HUES64 (cell line): ENCODE data around the gene TEPSIN.

Experiments used
- H3K27ac ChIP-seq: 2 replicates; pipeline ENCODE4 v1.7.0; 2013; ENCODE audit warnings: low read depth, low read length, inconsistent platforms
- H3K27me3 ChIP-seq: 2 replicates; pipeline ENCODE4 v1.6.1; 2013; ENCODE audit warnings: mild to moderate bottlenecking, low read length; ENCODE audit not compliant: insufficient read depth
- H3K36me3 ChIP-seq: 2 replicates; pipeline ENCODE4 v1.6.1; 2013; ENCODE audit warnings: mild to moderate bottlenecking, low read length; ENCODE audit not compliant: insufficient read depth
- H3K4me1 ChIP-seq: 2 replicates; pipeline ENCODE4 v1.6.1; 2013; ENCODE audit warnings: mild to moderate bottlenecking, low read length, moderate library complexity; ENCODE audit not compliant: insufficient read depth
- H3K4me3 ChIP-seq: 2 replicates; pipeline ENCODE4 v1.5.1; 2013; ENCODE audit warnings: mild to moderate bottlenecking, low read length, moderate library complexity
- H3K9ac ChIP-seq: 2 replicates; pipeline ENCODE4 v1.6.1; 2013; ENCODE audit warnings: mild to moderate bottlenecking, low read depth, low read length
- H3K9me3 ChIP-seq: 2 replicates; pipeline ENCODE4 v1.6.1; 2013; ENCODE audit warnings: low read depth, low read length; ENCODE audit not compliant: insufficient read depth
- WGBS: fragments of 150-250, 120-280 bp; methylation state at CpG from one replicate; pipeline ENCODE4 v1.1.7; 2013; ENCODE audit warnings: missing lambda C conversion rate; 5-methylcytosine and 5-hydroxymethylcytosine counted together

TEPSIN gene

GRCh38 chr17:81200695-81201580 lies 37.9 kb downstream of the TEPSIN start:
- no peak overlapping the region for H3K27ac ChIP-seq
- peaks cover 30% of the 10 kb centered on the region for H3K36me3 ChIP-seq
- H3K9me3 ChIP-seq, result no peaks in the 10 kb centered on the region

GRCh38 chr17:81200201-81200600 lies 38.7 kb downstream of the TEPSIN start:
- Histone ChIP-seq H3K4me3 (no peak overlapping the region), H3K9me3 (no peaks in the 10 kb centered on the region), H3K9ac (no peak overlapping the region), H3K4me1 (no peaks in the 10 kb centered on the region), H3K27ac (no peak overlapping the region), H3K36me3 (peaks cover 37% of the 10 kb centered on the region), H3K27me3 (no peaks in the 10 kb centered on the region)
- 96% methylated on average over 18 of the region's 18 CpGs for WGBS

More at GRCh38 chr17:81200695-81201580, 37.9 kb downstream of the TEPSIN start:
- no peak overlapping the region for H3K4me3 ChIP-seq
- no peaks in the 10 kb centered on the region for H3K4me1 ChIP-seq
- 91% methylated on average over 27 of the region's 27 CpGs for WGBS
- H3K27me3 ChIP-seq, result no peaks in the 10 kb centered on the region
- no peak overlapping the region for H3K9ac ChIP-seq

GRCh38 chr17:81199482-81199830 lies 39.4 kb downstream of the TEPSIN start:
- Histone ChIP-seq H3K9me3 (no peaks in the 10 kb centered on the region), H3K9ac (no peak overlapping the region), H3K27me3 (no peaks in the 10 kb centered on the region), H3K4me3 (no peak overlapping the region), H3K36me3 (peaks cover 44% of the 10 kb centered on the region), H3K27ac (no peak overlapping the region), H3K4me1 (no peaks in the 10 kb centered on the region)
- WGBS, result 96% methylated on average over 18 of the region's 18 CpGs

- Histone ChIP-seq H3K9me3 (no peaks in the 10 kb centered on the region), H3K27ac (no peak overlapping the region), H3K4me1 (no peaks in the 10 kb centered on the region), H3K9ac (no peak overlapping the region), H3K36me3 (peaks cover 45% of the 10 kb centered on the region), H3K4me3 (no peak overlapping the region), H3K27me3 (no peaks in the 10 kb centered on the region)
- 95% methylated on average over 22 of the region's 22 CpGs for WGBS
Measured at GRCh38 chr17:81198826-81199481, 39.9 kb downstream of the TEPSIN start.

- 95% methylated on average over 21 of the region's 21 CpGs for WGBS
- Histone ChIP-seq H3K27ac (no peak overlapping the region), H3K4me3 (no peak overlapping the region), H3K9ac (no peak overlapping the region), H3K4me1 (no peaks in the 10 kb centered on the region), H3K9me3 (no peaks in the 10 kb centered on the region), H3K36me3 (peaks cover 41% of the 10 kb centered on the region), H3K27me3 (no peaks in the 10 kb centered on the region)
Measured at GRCh38 chr17:81197831-81198490, 40.9 kb downstream of the TEPSIN start.

GRCh38 chr17:81197409-81197795 lies 41.5 kb downstream of the TEPSIN start:
- 88% methylated on average over 14 of the region's 14 CpGs for WGBS
- Histone ChIP-seq H3K36me3 (peaks cover 41% of the 10 kb centered on the region), H3K4me3 (no peak overlapping the region)

GRCh38 chr17:81196505-81197408 lies 42.1 kb downstream of the TEPSIN start:
- Histone ChIP-seq H3K9ac (no peak overlapping the region), H3K4me1 (no peaks in the 10 kb centered on the region), H3K27me3 (no peaks in the 10 kb centered on the region), H3K4me3 (no peak overlapping the region), H3K27ac (no peak overlapping the region), H3K9me3 (no peaks in the 10 kb centered on the region), H3K36me3 (peaks cover 43% of the 10 kb centered on the region)
- 95% methylated on average over 45 of the region's 45 CpGs for WGBS

More at GRCh38 chr17:81197409-81197795, 41.5 kb downstream of the TEPSIN start:
- Histone ChIP-seq H3K9me3 (no peaks in the 10 kb centered on the region), H3K27ac (no peak overlapping the region), H3K27me3 (no peaks in the 10 kb centered on the region), H3K9ac (no peak overlapping the region), H3K4me1 (no peaks in the 10 kb centered on the region)

- H3K4me1 ChIP-seq, result no peaks in the 10 kb centered on the region
- no peak overlapping the region for H3K9ac ChIP-seq
- no peaks in the 10 kb centered on the region for H3K9me3 ChIP-seq
- H3K4me3 ChIP-seq, result no peak overlapping the region
- peaks cover 40% of the 10 kb centered on the region for H3K36me3 ChIP-seq
- H3K27ac ChIP-seq, result no peak overlapping the region
- no peaks in the 10 kb centered on the region for H3K27me3 ChIP-seq
- WGBS, result 93% methylated on average over 14 of the region's 14 CpGs
Measured at GRCh38 chr17:81195941-81196495, 42.8 kb downstream of the TEPSIN start.

- 95% methylated on average over 37 of the region's 37 CpGs for WGBS
- Histone ChIP-seq H3K27me3 (no peaks in the 10 kb centered on the region), H3K36me3 (peaks cover 40% of the 10 kb centered on the region)
Measured at GRCh38 chr17:81194941-81195901, 43.6 kb downstream of the TEPSIN start.

More at GRCh38 chr17:81194941-81195901, 43.6 kb downstream of the TEPSIN start:
- H3K27ac ChIP-seq, result no peak overlapping the region
- no peak overlapping the region for H3K4me3 ChIP-seq
- no peak overlapping the region for H3K9ac ChIP-seq
- H3K9me3 ChIP-seq, result no peaks in the 10 kb centered on the region
- H3K4me1 ChIP-seq, result no peaks in the 10 kb centered on the region
